HL-60/S4 (cell line): Measurements from ENCODE around the gene MYO9B.

Source experiments
- in situ Hi-C: fragments of 300-500 bp; cut with MboI; formaldehyde crosslinking; loops from 2 replicates; pipeline ENCODE4 v1.14.3; 2022; ENCODE audit warnings: low sequenced_read_pairs

The MYO9B gene

GRCh38 chr19:17256130-17256529, 180.6 kb downstream of the MYO9B start:
- in situ Hi-C loops, result no loop called here

DNA sequence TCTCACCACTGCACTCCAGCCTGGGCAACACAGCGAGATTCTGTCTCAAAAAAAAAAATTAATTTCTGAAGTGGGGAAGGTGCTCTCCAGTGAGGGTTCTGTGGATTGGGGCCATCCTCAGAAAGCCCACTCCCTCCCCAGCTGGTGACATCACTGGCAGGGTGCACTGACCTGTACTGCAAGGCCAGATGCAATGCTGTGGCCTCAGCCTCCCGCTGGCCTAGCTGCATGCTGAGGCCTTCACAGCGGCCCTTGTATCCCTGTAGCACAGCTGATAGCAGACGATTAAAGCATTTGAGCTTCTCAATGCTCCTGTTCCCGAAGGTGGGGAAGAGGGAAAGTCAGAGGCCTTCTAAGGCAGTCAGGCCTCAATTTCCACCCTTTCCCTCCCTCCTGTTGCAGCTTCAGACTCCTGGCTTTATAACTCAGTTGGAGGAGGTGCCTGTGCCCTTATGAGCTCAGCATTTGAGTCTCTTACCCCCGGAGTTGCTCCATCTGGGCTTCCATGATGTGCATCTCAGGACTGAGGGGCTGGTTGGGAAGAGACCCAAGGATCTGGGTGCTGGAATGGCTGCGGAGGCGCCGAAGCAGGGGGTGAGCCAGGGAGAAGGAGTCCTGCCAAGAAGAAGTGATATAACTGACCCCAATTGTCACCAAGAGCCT, 183.7 kb downstream of the MYO9B start:
- in situ Hi-C loops, result no loop called here

DNA sequence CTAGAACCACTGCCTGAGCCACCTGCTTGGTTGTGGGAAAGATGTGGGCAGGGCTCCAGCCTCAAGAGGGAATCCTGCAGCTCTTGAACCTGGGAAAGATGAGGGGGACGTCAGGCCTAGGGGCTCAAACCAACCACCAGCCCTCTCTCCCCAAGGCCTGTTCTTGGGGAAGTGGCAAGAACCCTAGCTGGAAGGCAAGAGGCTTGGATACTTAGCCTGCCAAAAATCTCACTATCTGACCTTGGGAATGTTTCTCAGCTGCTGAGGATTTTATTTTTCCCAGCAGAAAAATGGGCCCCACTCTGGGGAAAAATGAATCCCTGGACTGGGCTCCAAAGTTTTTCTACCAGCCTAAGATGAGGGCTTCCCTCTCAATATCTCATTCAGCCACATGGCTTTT, 184.4 kb downstream of the MYO9B start:
- in situ Hi-C loops, result no loop called here

GRCh38 chr19:17260842-17261325, 185.3 kb downstream of the MYO9B start:
- in situ Hi-C loops, result no loop called here

DNA sequence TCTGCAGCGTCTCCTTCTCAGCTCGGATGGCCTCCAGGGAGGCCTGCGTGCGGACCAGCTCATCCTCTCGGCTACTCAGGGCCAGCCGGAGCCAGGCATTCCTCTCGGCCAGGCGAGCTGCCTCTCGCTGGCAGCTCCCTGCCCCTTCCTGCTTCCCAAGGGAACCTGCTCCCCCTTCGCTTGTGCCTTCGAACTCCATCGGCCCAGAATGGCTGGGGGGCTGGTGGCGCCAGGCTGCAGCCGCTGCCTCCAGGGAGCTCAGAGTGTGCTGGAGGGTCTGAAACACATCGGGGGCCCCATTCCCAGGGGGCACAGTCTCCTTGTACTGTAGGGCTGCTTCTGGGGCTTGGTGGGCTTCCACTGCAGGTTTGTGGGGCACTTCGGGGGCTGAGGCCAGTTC, 187.0 kb downstream of the MYO9B start:
- in situ Hi-C loops, result no loop called here
